ENCODE data around the gene SEC24D.

DNA sequence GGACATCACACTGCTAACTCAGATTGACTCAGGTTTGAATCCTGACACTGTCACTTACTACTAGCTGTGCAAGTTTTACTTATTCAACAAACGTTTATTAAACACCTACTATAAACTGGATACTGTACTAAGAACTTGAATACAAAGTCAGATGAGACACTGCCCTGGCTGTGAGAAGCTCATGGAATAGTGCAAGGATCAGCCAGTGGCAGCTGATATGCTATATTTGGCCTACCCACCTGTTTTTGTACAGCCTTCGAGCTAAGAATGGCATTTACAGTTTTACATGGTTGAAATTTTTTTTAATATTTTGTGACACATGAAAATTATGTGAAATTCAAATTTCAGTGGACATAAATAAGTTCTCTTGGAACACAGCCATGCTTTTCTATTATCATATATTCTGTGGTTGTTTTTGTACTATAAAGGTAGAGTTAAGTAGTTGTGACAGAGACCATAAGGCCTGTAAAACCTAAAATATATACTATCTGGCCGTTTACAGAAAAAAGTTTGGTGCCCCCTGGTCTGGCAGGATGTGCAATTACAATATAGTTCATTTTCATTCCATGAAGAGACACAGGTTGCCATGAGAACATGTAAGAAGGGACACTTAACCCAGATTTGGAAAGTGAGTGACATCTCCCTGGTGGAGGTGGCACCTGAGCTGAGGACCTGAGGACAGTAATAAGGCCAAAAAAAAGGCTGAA is 3.4 kb upstream of the SEC24D start:
- TF ChIP-seq FOS (IDR thresholded peaks at IDR 0.05; ENCODE audit: extremely low read depth, insufficient read length) (no peak), CHD2 (IDR thresholded peaks at IDR 0.05; ENCODE audit: low read depth, low read length) (no peak), RFX5 (IDR thresholded peaks at IDR 0.05; ENCODE audit: low read depth, low read length) (no peak), ZNF24 (IDR thresholded peaks at IDR 0.05) (no peak), SRF (CRISPR knock-in tag; IDR thresholded peaks at IDR 0.05) (no peak)
- TF ChIP-seq, protein P1, sequence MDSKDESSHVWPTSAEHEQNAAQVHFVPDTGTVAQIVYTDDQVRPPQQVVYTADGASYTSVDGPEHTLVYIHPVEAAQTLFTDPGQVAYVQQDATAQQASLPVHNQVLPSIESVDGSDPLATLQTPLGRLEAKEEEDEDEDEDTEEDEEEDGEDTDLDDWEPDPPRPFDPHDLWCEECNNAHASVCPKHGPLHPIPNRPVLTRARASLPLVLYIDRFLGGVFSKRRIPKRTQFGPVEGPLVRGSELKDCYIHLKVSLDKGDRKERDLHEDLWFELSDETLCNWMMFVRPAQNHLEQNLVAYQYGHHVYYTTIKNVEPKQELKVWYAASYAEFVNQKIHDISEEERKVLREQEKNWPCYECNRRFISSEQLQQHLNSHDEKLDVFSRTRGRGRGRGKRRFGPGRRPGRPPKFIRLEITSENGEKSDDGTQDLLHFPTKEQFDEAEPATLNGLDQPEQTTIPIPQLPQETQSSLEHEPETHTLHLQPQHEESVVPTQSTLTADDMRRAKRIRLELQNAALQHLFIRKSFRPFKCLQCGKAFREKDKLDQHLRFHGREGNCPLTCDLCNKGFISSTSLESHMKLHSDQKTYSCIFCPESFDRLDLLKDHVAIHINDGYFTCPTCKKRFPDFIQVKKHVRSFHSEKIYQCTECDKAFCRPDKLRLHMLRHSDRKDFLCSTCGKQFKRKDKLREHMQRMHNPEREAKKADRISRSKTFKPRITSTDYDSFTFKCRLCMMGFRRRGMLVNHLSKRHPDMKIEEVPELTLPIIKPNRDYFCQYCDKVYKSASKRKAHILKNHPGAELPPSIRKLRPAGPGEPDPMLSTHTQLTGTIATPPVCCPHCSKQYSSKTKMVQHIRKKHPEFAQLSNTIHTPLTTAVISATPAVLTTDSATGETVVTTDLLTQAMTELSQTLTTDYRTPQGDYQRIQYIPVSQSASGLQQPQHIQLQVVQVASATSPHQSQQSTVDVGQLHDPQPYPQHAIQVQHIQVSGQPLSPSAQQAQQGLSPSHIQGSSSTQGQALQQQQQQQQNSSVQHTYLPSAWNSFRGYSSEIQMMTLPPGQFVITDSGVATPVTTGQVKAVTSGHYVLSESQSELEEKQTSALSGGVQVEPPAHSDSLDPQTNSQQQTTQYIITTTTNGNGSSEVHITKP (IDR thresholded peaks at IDR 0.05; ENCODE audit: partially characterized antibody): no peak
- TF ChIP-seq, protein P2, sequence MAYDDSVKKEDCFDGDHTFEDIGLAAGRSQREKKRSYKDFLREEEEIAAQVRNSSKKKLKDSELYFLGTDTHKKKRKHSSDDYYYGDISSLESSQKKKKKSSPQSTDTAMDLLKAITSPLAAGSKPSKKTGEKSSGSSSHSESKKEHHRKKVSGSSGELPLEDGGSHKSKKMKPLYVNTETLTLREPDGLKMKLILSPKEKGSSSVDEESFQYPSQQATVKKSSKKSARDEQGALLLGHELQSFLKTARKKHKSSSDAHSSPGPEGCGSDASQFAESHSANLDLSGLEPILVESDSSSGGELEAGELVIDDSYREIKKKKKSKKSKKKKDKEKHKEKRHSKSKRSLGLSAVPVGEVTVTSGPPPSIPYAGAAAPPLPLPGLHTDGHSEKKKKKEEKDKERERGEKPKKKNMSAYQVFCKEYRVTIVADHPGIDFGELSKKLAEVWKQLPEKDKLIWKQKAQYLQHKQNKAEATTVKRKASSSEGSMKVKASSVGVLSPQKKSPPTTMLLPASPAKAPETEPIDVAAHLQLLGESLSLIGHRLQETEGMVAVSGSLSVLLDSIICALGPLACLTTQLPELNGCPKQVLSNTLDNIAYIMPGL (CRISPR knock-in tag; IDR thresholded peaks at IDR 0.05): no peak
- TF ChIP-seq, protein P3, sequence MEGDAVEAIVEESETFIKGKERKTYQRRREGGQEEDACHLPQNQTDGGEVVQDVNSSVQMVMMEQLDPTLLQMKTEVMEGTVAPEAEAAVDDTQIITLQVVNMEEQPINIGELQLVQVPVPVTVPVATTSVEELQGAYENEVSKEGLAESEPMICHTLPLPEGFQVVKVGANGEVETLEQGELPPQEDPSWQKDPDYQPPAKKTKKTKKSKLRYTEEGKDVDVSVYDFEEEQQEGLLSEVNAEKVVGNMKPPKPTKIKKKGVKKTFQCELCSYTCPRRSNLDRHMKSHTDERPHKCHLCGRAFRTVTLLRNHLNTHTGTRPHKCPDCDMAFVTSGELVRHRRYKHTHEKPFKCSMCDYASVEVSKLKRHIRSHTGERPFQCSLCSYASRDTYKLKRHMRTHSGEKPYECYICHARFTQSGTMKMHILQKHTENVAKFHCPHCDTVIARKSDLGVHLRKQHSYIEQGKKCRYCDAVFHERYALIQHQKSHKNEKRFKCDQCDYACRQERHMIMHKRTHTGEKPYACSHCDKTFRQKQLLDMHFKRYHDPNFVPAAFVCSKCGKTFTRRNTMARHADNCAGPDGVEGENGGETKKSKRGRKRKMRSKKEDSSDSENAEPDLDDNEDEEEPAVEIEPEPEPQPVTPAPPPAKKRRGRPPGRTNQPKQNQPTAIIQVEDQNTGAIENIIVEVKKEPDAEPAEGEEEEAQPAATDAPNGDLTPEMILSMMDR (IDR thresholded peaks at IDR 0.05 in 2 of 3, conservative IDR thresholded peaks at IDR 0.05 in 1 of 3; ENCODE audit: insufficient read depth in 2 of 3, low read depth in 1 of 3, low read length in 3 of 3): no peak
